ENCODE results near the gene RPLP1. TPM values are rescaled to one million over a fixed set of nuclear protein-coding genes. Genes with fewer than 3 reads are reported as not detected.

Gene RPLP1
- total and polyA plus RNA-seq, 9 of the 15 experiments (the other 6 are each of a cell fraction or from before 2014, with no cell fraction given): 76.3 to 3,053 (median 847) TPM

GRCh38 chr15:69456208-69457166 lies 3.9 kb downstream of the RPLP1 start (continued):
- TF ChIP-seq CHD7 (IDR thresholded peaks at IDR 0.05; ENCODE audit: low read depth, low read length) (no peak), RFX1 (IDR thresholded peaks at IDR 0.05) (no peak), RHOXF2B (CRISPR knock-in tag; conservative IDR thresholded peaks at IDR 0.05) (0 out of 2 replicates have a peak, but pooled peaks have one; percentile 33), IRF1 (CRISPR knock-in tag; IDR thresholded peaks at IDR 0.05; ENCODE audit: borderline replicate concordance) (no peak), HBP1 (CRISPR knock-in tag; IDR thresholded peaks at IDR 0.05) (peak; percentile 37; the same call in 1 of the 2 replicates), POLR2AphosphoS5 (IDR thresholded peaks at IDR 0.05; ENCODE audit: control insufficient read depth, insufficient read depth, low read depth, low read length) (peak; percentile 59; the same call in 1 of the 2 replicates), POLR2AphosphoS2 (IDR thresholded peaks at IDR 0.05; ENCODE audit: low read length) (peak; percentile 31; the same call in 1 of the 2 replicates), SUPT5H (IDR thresholded peaks at IDR 0.05) (peak; percentile 75), TSC22D4 (tag; IDR thresholded peaks at IDR 0.05) (no peak), TAF1 (IDR thresholded peaks at IDR 0.05; ENCODE audit: control insufficient read depth, extremely low read depth, insufficient read depth, low read length, severe bottlenecking) (peak; percentile 25), ATF1 (CRISPR knock-in tag; IDR thresholded peaks at IDR 0.05) (no peak), ATF1 (tag; IDR thresholded peaks at IDR 0.05) (no peak), CBX3 (IDR thresholded peaks at IDR 0.05; ENCODE audit: borderline replicate concordance in 1 of 2, low read length in 2 of 2) (no peak), POLR2A (conservative IDR thresholded peaks at IDR 0.05) (peak; percentile 72)

Measured in K562 (cell line).